Measurements from ENCODE around the gene NAE1.
"Not testable (repeated sequence)": the region's sequence is repeated elsewhere in the genome, so short reads cannot be mapped to it uniquely, and the experiment has no call there.

NAE1 gene

GRCh38 chr16:66801320-66802105 lies 29.3 kb downstream of the NAE1 start, which contains the start of gene TERB1:
Gene TERB1 (minus strand): TSS chr16:66801584. CDS start chr16:66796798, 4,786 bp downstream.
- no peak for DNase-seq (ENCODE audit: low read depth)

- DNase-seq (ENCODE audit: low read depth): no peak
Observed at GRCh38 chr16:66800856-66801255, 29.9 kb downstream of the NAE1 start.

- DNase-seq (ENCODE audit: low read depth): peak; percentile 21
Observed at GRCh38 chr16:66798161-66798560, 32.6 kb downstream of the NAE1 start.

- DNase-seq (ENCODE audit: low read depth): not testable (repeated sequence)
Observed at GRCh38 chr16:66793984-66794383, 36.8 kb downstream of the NAE1 start.

GRCh38 chr16:66790130-66790733 lies 40.5 kb downstream of the NAE1 start:
- no peak for DNase-seq (ENCODE audit: low read depth)

GRCh38 chr16:66787427-66787826 lies 43.3 kb downstream of the NAE1 start:
- DNase-seq (ENCODE audit: low read depth): no peak

- no peak for DNase-seq (ENCODE audit: low read depth)
Observed at GRCh38 chr16:66786551-66786950, 44.2 kb downstream of the NAE1 start.

GRCh38 chr16:66776457-66776856 lies 54.3 kb downstream of the NAE1 start:
- DNase-seq (ENCODE audit: low read depth): no peak

- no peak for DNase-seq (ENCODE audit: low read depth)
Observed at GRCh38 chr16:66774981-66775380, 55.8 kb downstream of the NAE1 start.

GRCh38 chr16:66758086-66758485 lies 72.7 kb downstream of the NAE1 start:
- DNase-seq (ENCODE audit: low read depth): no peak

- DNase-seq (ENCODE audit: low read depth): no peak
Observed at GRCh38 chr16:66754819-66755218, 76.0 kb downstream of the NAE1 start.

GRCh38 chr16:66754211-66754610 lies 76.6 kb downstream of the NAE1 start:
- no peak for DNase-seq (ENCODE audit: low read depth)

- DNase-seq (ENCODE audit: low read depth): no peak
Observed at GRCh38 chr16:66752958-66753357, 77.8 kb downstream of the NAE1 start.
